GM19452 (cell line): ENCODE data around the gene DCHS2.

Experiments used
- ATAC-seq: cut with Tn5 transposase; IDR thresholded peaks from one replicate; pipeline ENCODE4 v1.9.1; 2021; ENCODE audit not compliant: unreplicated experiment

Gene DCHS2

GRCh38 chr4:154489558-154490233 lies 1.9 kb downstream of the DCHS2 start:
- ATAC-seq = no peak

DNA sequence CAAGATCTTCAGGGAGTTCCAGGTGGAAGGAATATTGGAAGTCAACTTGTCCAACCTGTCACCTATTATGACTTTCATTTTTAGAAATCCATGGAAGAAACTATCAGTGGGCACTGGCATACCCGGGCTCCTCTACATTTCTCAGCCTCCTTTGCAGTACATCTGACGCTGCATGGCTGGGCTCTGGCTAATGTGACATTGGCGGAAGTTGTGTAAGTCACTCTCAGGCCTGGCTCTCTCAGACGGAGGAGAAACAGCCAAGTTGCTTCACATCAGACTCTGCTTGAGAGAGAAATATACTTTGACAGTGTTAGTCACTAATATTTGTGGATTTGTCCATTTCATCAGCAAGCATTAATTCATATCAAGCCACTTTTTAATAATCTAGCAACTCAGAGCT lies 4.5 kb downstream of the DCHS2 start:
- ATAC-seq = no peak

DNA sequence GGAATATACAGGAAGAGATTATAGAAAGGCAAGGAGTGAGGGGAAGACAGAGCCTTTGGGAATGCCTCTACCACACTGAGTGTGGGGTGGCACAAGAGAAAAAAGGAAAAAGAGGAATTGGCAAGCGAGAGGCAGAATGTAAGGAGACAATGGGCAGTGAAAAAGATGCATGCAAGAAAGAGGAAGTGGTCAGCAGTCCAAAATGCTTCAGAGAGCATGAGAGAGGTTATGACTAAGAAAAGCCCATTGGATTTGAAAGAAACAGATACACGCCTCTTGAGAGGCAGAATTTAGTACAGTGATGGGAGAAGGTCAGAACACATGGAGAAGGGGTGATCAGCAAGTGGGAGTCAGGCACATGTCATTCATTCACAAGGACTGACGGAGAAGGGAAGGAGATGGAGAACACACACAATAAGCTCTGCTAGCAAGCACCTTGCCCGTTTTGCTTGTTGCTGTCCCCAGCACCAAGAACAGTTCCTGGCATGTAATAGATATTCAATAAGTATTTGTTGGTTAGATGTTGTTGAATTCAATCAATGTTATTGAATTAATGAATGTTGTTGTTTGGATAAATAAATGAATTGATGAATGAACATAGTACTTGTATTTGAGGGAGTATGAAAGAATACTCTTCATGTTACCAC lies 6.3 kb downstream of the DCHS2 start:
- peak; percentile 99 for ATAC-seq

DNA sequence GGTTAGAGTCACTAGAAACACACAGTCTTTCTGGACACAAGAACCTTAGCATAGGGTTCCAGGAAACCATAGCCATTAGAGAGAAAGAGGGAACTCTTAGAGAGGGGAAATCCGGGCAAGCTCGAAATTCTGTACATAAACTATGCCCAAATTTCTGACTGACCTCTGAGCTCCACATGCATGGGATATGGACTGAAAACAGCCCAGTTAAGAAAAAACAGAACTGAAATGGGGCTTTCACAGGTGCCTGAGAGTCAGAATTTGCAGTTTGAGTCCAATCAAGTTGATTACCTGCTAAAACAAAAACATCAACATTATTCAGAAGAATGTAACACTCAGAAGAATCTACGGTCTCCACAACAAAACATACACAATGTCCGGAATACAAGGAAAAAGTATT lies 13.1 kb downstream of the DCHS2 start:
- peak; percentile 21 for ATAC-seq

DNA sequence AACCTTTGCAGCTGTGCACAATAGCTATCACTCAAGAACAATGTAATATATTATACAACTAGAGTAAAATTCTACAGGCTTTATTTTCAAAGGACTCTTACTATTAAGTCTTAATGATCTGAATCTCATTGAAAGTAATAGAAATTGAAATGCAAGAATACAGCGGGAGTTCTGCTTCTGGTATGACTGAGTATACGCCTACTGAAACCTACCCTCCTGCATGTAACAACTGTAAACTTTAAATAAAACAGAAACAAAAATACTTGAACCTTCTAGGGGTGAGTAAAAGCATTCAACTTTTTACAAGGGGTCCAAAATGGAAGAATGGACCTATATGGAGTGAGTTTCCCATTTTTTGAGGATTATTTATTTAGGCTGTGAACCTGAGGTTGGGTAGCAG lies 13.5 kb downstream of the DCHS2 start:
- ATAC-seq = peak; percentile 74

DNA sequence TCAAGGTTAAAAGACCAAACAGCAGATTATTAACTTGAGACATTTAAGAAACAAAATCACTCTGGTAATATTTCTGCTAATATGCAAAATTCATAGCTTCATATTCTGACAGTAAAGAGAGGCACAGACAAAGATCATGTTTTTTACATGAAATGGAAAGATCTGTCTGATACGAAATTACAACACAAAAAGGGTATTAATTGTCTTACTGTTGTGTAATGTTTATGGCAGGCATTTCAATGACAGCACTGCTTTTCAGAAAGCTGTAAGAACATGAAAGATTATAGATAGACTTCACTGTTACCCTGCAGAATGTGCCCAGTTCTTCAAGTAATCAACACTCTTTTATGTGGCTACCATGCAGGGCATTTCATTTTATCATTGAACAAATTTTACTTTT lies 15.4 kb downstream of the DCHS2 start:
- ATAC-seq = no peak

DNA sequence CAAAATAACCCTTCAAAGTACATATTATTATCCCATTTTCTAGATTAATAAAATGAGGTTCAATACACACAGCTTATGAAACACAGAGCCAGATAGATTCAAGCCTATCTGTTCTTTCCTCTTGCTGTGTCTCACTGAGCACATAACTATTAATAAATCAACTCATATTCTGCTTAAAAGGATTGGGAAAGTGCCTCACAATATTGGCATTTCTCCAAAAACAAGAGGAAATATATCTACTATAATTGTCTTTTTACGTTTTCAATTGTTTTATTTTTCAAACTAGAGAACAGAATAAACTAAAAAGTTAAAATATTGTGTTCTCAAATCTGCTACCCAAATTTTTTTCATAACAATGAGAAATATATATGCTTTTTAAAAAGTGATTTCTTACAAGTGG lies 15.8 kb downstream of the DCHS2 start:
- ATAC-seq = no peak

GRCh38 chr4:154473497-154473896 lies 18.1 kb downstream of the DCHS2 start:
- no peak for ATAC-seq

GRCh38 chr4:154472858-154473257 lies 18.7 kb downstream of the DCHS2 start:
- ATAC-seq = no peak

GRCh38 chr4:154471526-154472331 lies 19.9 kb downstream of the DCHS2 start:
- peak; percentile 76 for ATAC-seq

GRCh38 chr4:154471032-154471431 lies 20.6 kb downstream of the DCHS2 start:
- ATAC-seq = peak; percentile 79

DNA sequence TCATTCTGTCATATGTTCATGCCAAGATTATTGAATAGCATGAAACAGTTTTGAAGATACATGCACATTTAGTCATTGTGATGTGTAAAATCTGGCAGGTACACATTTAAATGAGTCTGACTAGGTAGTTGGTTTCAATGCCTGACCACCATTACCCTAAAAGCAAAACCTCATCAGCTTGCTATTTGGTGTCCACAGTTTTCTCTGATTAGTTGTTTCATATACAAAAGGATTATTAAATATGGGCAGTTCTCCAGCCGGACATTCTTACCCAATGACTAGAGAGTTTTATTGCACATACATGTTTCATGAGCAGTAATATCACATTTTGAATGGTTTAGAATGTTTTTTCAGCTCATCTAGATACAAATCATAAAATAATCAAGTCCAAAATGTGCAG lies 23.7 kb downstream of the DCHS2 start:
- ATAC-seq = no peak

GRCh38 chr4:154466336-154466735 lies 25.3 kb downstream of the DCHS2 start:
- no peak for ATAC-seq

GRCh38 chr4:154465085-154465484 lies 26.5 kb downstream of the DCHS2 start:
- no peak for ATAC-seq

GRCh38 chr4:154464654-154465053 lies 26.9 kb downstream of the DCHS2 start:
- ATAC-seq = no peak

DNA sequence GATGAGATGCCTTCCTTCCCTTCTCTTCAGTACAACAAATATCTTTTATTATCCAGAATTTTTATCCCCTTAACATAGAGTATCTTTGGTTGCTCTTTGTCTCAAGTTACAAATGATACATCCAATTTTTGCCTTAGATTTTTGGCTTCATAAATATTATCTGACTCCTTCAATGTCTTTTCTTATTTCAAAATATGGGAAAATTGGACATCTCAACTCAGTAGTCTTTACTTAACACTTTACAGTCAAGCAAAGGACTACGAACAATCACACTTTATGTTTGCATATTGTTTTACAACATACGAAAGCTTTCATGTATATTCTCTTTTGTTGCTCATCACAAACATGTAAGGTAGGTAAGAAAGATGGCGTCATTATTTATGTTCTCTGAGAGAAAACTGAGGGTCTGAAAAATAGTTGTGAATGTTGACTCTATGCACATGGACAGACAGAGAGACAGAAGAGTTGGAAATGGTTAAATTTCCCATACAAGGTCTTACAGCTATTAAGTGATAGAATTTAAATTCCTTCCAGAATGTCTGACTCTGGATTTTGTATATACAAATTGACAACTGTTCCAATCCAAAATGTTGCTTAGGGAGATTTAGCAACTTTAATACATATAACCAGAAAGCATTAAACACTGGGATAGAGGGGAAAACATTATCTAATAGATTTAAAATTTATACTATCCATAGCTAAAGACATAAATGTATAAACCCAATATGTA lies 29.4 kb downstream of the DCHS2 start:
- ATAC-seq = no peak

DNA sequence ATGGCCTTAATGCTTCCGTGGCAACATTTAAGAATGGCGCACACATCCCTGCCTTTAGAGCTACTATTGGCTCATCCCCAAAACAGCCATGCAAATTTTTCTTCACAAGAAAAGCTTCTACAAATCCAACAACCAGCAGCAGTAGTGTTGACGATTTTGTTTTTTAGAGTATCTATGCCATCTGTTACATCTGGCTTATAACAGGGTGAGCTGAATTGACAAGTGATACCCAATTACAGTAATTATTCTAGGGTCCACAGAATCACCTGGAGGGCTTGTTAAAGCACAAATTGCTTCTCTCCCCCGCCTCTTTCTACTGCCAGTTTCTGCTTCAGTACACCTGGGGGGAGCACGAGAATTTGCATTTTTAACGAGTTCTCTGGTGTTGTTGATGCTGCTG lies 34.1 kb downstream of the DCHS2 start:
- no peak for ATAC-seq

DNA sequence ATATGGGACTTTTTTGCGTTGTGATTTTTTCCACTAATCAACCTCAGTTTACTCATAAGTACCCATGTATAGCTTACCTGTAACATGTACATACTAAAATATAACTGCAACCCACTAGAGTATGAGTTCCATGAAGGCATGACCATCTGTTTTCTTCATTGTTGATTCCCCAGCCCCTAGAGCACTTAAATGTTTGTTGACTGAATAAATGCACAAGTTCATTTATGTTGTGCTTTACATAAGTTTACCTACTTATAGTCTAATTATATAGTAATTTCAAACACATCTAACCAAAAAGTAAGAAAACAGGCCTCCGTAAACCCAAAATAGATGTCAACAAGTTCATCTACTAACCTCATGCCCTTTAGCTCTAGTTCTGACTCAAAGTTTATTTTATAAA lies 34.7 kb downstream of the DCHS2 start:
- no peak for ATAC-seq

DNA sequence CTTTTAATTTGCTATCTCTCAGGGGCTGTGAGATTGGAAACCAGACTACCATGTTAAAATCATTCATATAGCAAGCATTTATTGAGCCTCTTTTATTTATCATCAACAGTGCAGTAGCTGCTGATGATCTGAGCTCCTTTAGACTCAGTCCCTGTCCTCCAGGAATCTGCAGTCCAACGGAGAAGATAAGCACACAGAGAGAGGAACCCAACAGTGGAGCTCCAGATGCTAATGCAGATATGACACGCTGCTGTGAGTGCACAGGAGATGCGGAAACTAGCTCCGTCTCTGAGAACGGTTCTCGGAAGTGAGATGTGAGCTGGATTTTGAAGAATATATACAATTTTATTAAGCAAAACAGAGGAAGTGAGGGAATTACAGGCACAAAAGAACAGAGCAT lies 35.4 kb downstream of the DCHS2 start:
- ATAC-seq = no peak

DNA sequence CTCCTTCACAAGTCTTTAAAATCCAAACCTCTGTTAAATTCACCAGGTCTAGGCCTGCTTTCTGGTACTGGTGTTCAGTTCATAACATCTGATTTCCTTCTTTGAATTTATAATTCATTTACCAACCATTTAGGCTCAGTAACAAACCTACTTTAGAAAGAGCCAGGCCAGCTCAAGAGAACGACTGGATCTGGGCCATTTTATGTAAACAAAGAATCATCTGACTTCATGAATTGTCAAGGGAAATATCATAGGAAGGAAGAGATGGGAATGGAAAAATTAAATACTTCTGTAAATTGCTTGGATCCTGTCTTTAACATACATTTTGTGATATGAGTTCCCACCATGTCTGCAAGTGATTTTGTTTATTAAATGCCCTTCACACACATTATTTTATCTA lies 36.5 kb downstream of the DCHS2 start:
- no peak for ATAC-seq

DNA sequence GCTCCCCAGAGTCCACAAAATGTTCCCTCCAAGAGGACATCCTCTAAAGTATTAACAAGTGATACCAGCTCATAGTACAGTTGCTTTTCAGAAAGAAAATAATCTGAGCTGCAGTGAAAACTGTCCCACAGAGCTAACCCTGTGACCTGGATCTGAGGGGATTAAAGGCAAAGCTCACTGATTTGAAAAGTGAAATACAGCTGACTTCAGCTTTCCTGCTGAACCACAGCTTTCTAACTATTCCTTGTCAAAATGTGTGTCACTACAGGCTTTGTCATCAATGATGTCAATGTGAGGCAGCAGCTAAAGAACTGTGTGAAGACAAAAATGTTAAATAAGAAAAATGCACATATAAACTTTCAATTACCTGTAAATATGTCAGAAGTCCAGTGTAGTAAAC lies 36.9 kb downstream of the DCHS2 start:
- ATAC-seq = no peak
